Uterus (tissue), 2 donors: Measurements from ENCODE around the gene ADGRL3.

ENCODE experiments used
- CTCF ChIP-seq, 4 experiments: fragments of 200-600 bp in 2 of 4; fragments of 450-650 bp in 2 of 4; sonication (generic) in 2 of 4; IDR thresholded peaks; one replicate each; pipeline ENCODE4 v1.5.1; 2016 to 2019; ENCODE audit warnings: antibody characterized with exemption in 4 of 4, mild to moderate bottlenecking in 2 of 4, moderate library complexity in 1 of 4
- POLR2A ChIP-seq, 2 donors: fragments of 450-650 bp; IDR thresholded peaks; one replicate each; pipeline ENCODE4 v1.6.1; 2016; ENCODE audit warnings: antibody characterized with exemption in 2 of 2, mild to moderate bottlenecking in 1 of 2, moderate library complexity in 1 of 2

DNA sequence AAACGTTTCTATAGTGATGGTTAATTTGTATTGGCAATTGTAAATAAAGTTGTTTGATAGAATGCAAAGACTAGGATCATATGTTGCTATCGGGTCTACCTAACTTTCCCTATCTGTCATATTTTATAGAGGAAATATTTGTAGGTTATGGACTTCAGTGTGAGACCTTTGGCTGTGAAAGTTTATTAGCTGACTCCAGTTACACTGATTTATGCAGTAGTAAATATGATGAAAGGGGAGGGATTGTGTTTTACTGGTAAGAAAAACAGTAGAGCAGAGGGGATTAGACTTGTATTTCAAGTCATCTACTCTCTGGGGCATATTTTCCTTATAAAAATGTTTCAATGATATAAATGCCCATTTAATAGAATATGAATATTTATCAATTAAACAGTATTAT lies 43.8 kb downstream of the ADGRL3 start:
- TF ChIP-seq CTCF (IDR thresholded peaks at IDR 0.05): no peak
- TF ChIP-seq POLR2A (IDR thresholded peaks at IDR 0.05): no peak
